K562 (cell line): ENCODE results near the gene MINDY4B. TPM values are rescaled to one million over a fixed set of nuclear protein-coding genes. Genes with fewer than 3 reads are reported as not detected.
A peak's percentile ranks its signal among the peaks of the same experiment; 100 is the strongest.

Source experiments
- ATAC-seq: fragments of 200-7000 bp; cut with Tn5 transposase; 3 replicates; pipeline ENCODE4 v1.9.1; 2020; ENCODE audit warnings: moderate library complexity
- BruUV-seq: library from RNA; stranded (reverse); fragments of 400-500 nt; replicated peaks from 2 replicates; lab custom pipeline; 2021; lab: Mats Ljungman, UMichigan
- CTCF ChIA-PET: fragments of 300-600 bp; formaldehyde crosslinking; extraction: SDS; loops from one replicate; lab custom pipeline; 2021; ENCODE audit warnings: low intra/inter-chr PET ratio; lab: Yijun Ruan, JAX
- POLR2A ChIA-PET: fragments of 300-600, 350-650 bp; sonication (Branson Sonifier 250); formaldehyde crosslinking; extraction: SDS; loops from one replicate; lab custom pipeline; 2021; ENCODE audit warnings: antibody characterized with exemption, inconsistent platforms; lab: Yijun Ruan, JAX
- DNase-seq, 4 experiments: peaks; one replicate each; pipeline versions ENCODE4 v3.0.0 to v3.0.0-alpha.2; 2011 to 2018; ENCODE audit warnings: low spot score in 3 of 4, mixed read lengths in 3 of 4; ENCODE audit errors: extremely low read depth in 1 of 4
- FAIRE-seq: peaks from 2 replicates; lab custom pipeline; 2011; peaks lifted over from hg19 to GRCh38; lab: Jason Lieb, UNC
- H2AFZ ChIP-seq: 2 replicates; pipeline ENCODE4 v1.6.0; 2011; ENCODE audit warnings: low read depth, low read length, control low read depth, inconsistent platforms
- H3K27ac ChIP-seq: fragments of 200-600 bp; 3 replicates; pipeline ENCODE4 v1.8.0; 2011; ENCODE audit warnings: low read depth, mild to moderate bottlenecking, control low read depth, inconsistent platforms, low read length, moderate library complexity, mixed read lengths; ENCODE audit errors: extremely low read depth
- H3K27me3 ChIP-seq, 2 experiments: fragments of 300-600 bp in 1 of 2; 2 replicates in 1 of 2; 3 replicates in 1 of 2; pipeline versions ENCODE4 v1.6.0 to v1.8.0; 2011; ENCODE audit warnings: inconsistent platforms in 2 of 2, low read length in 2 of 2, mild to moderate bottlenecking in 1 of 2, mixed read lengths in 1 of 2, moderate library complexity in 1 of 2; ENCODE audit not compliant: control insufficient read depth in 2 of 2, insufficient read depth in 2 of 2
- H3K36me3 ChIP-seq: fragments of 300-600 bp; 3 replicates; pipeline ENCODE4 v1.8.0; 2011; ENCODE audit warnings: mild to moderate bottlenecking, low read length, inconsistent platforms; ENCODE audit not compliant: control insufficient read depth, insufficient read depth
- H3K4me1 ChIP-seq, 2 experiments: fragments of 200-600 bp in 1 of 2; replicated peaks in 1 of 2; 2 replicates in 1 of 2; 3 replicates in 1 of 2; pipeline versions ENCODE4 v1.5.1 to v1.8.0; 2011; ENCODE audit warnings: inconsistent platforms in 2 of 2, low read length in 2 of 2, mild to moderate bottlenecking in 1 of 2, mixed read lengths in 1 of 2, moderate library complexity in 1 of 2; ENCODE audit not compliant: control insufficient read depth in 2 of 2, insufficient read depth in 2 of 2
- H3K4me2 ChIP-seq: 2 replicates; pipeline ENCODE4 v1.6.1; 2011; ENCODE audit warnings: low read length, control low read depth, inconsistent platforms, mixed read lengths; ENCODE audit not compliant: insufficient read depth
- H3K4me3 ChIP-seq: fragments of 200-600 bp; sonication (generic), shearing (Covaris generic); 2 replicates; pipeline ENCODE4 v1.5.1; 2016; ENCODE audit warnings: control low read depth, inconsistent platforms
- H3K79me2 ChIP-seq: fragments of 200-600 bp; 3 replicates; pipeline ENCODE4 v1.8.0; 2011; ENCODE audit warnings: low read length, inconsistent platforms; ENCODE audit not compliant: control insufficient read depth, insufficient read depth
- H3K9ac ChIP-seq, 2 experiments: 2 replicates each; pipeline versions ENCODE4 v1.6.0 to v1.6.1; 2011; ENCODE audit warnings: low read depth in 2 of 2, low read length in 2 of 2, control low read depth in 1 of 2, inconsistent platforms in 1 of 2, mild to moderate bottlenecking in 1 of 2, mixed read lengths in 1 of 2; ENCODE audit not compliant: insufficient read depth in 1 of 2
- H3K9me1 ChIP-seq: one replicate; pipeline ENCODE4 v1.6.0; 2011; ENCODE audit warnings: inconsistent platforms, mild to moderate bottlenecking, low read length, moderate library complexity; ENCODE audit not compliant: control insufficient read depth, insufficient read depth
- H3K9me3 ChIP-seq: replicated peaks from 2 replicates; pipeline ENCODE4 v1.5.1; 2011; ENCODE audit warnings: low read depth, low read length, inconsistent platforms; ENCODE audit not compliant: control insufficient read depth, insufficient read depth
- H4K20me1 ChIP-seq: replicated peaks from 2 replicates; pipeline ENCODE4 v1.6.1; 2011; ENCODE audit warnings: low read length, inconsistent platforms, mixed read lengths; ENCODE audit not compliant: control insufficient read depth, insufficient read depth
- CREBBP ChIP-seq: IDR thresholded peaks from one replicate; pipeline ENCODE4 v1.6.1; 2012; ENCODE audit warnings: low read depth, mild to moderate bottlenecking, control low read depth, inconsistent platforms, low read length
- KAT7 ChIP-seq: sonication (generic); formaldehyde crosslinking; IDR thresholded peaks from 2 replicates; pipeline ENCODE4 v1.8.0; 2022; ENCODE audit warnings: missing genetic modification reagents, mild to moderate bottlenecking, borderline replicate concordance
- NFIX ChIP-seq: fragments of 250-450 bp; sonication (Bioruptor Pico); IDR thresholded peaks from 2 replicates; pipeline ENCODE4 v1.4.0; 2020; ENCODE audit warnings: low read depth, mild to moderate bottlenecking, moderate library complexity
- PHF8 ChIP-seq: fragments of 200-600 bp; sonication (generic); IDR thresholded peaks from 2 replicates; pipeline ENCODE4 v1.6.1; 2012; ENCODE audit warnings: mixed run types, mild to moderate bottlenecking, inconsistent platforms, low read length, moderate library complexity, borderline replicate concordance
- RBM15 ChIP-seq: fragments of 200-400 bp; formaldehyde crosslinking; IDR thresholded peaks from 2 replicates; pipeline ENCODE4 v1.6.1; 2018; ENCODE audit warnings: mild to moderate bottlenecking, low read length, moderate library complexity; ENCODE audit not compliant: insufficient read depth
- SPI1 ChIP-seq: IDR thresholded peaks from 2 replicates; pipeline ENCODE4 v1.6.1; 2011; ENCODE audit warnings: low read depth, low read length, control low read depth, borderline replicate concordance
- TRIM28 ChIP-seq: fragments of 450-650 bp; IDR thresholded peaks from 2 replicates; pipeline ENCODE4 v1.6.1; 2017
- ZKSCAN1 ChIP-seq: fragments of 150-350 bp; IDR thresholded peaks from 2 replicates; pipeline ENCODE4 v1.6.1; 2016; ENCODE audit warnings: low read depth, low read length
- ZNF316 ChIP-seq: fragments of 450-650 bp; IDR thresholded peaks from 2 replicates; pipeline ENCODE4 v1.6.1; 2016
- WGBS: fragments of 100-300 bp; shearing (Covaris generic); methylation state at CpG from one replicate; pipeline ENCODE4 v1.1.6; 2016; ENCODE audit warnings: low coverage, mixed read lengths; ENCODE audit not compliant: insufficient coverage; ENCODE audit errors: missing lambda C conversion rate; 5-methylcytosine and 5-hydroxymethylcytosine counted together
- in situ Hi-C: fragments of 300-500 bp; cut with MboI; formaldehyde crosslinking; loops from 4 replicates; pipeline ENCODE4 v1.15.0; 2018; ENCODE audit warnings: inconsistent platforms, mixed read lengths
- intact Hi-C: fragments of 100-400 bp; cut with micrococcal nuclease; formaldehyde crosslinking; loops from 2 replicates; pipeline ENCODE4 v1.14.2; 2022
- polyA plus RNA-seq, 8 experiments: library from polyadenylated mRNA; depleted of rRNA in 4 of 8; stranded (reverse) in 5 of 8; unstranded in 3 of 8; fragments of >200 nt; fragmentation: Nextera tagmentation in 2 of 8; fragmentation: Illumina TruSeq in 1 of 8; extraction: Ambion mirVana in 2 of 8; extraction: Trizol in 1 of 8; gene quantifications; 2 replicates each; pipeline versions ENCODE4 v1.2.1 to v1.2.3, GENCODE V29; 2011 to 2014; ENCODE audit warnings: inconsistent platforms in 1 of 8, missing spikeins in 1 of 8
- total RNA-seq, 7 experiments: library from RNA; depleted of rRNA in 6 of 7; stranded (reverse); fragments of >200 nt in 6 of 7; fragmentation: Illumina TruSeq in 2 of 7; extraction: Trizol in 2 of 7; gene quantifications; 2 replicates each; pipeline versions ENCODE4 v1.2.1 to v1.2.3, GENCODE V29; 2011 to 2021; ENCODE audit warnings: low replicate concordance in 1 of 7
- TF ChIP-seq, protein P1 (sequence below): fragments of 250-450 bp; sonication (Bioruptor Pico); IDR thresholded peaks from 2 replicates; pipeline ENCODE4 v1.4.0; 2020; ENCODE audit warnings: mild to moderate bottlenecking, moderate library complexity, borderline replicate concordance
- TF ChIP-seq, protein P2 (sequence below): IDR thresholded peaks from 3 replicates; pipeline ENCODE4 v1.6.1; 2011; ENCODE audit warnings: borderline replicate concordance, mild to moderate bottlenecking; ENCODE audit not compliant: insufficient read length, insufficient read depth

Gene MINDY4B
- total and polyA plus RNA-seq, 9 of the 15 experiments (the other 6 are each of a cell fraction or from before 2014, with no cell fraction given), result not detected

DNA sequence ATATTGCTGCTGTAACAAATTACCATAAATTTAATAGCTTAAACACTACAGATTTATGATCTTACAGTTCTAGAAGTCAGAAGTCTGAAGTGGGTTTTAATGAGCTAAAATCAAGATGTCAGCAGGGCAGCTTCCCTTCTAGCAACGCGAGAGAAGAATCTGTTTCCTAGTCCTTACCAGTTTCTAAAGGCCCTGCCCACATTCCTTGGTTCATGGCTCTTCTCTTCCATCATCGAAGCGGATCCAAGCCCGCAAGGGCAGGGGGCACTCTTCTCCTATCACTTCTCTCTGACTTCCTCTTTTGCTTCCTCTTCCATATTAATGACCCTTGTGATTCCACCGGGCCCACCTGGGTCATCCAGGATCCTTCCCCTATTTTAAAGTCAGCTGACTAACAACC, 16.1 kb downstream of the MINDY4B start:
- POLR2A ChIA-PET, result interaction anchor here (1.0 kb wide), 1 partner anchor 10 kb away, joined by 3 read pairs; no protein-coding TSS in a partner anchor
- CTCF ChIA-PET, result no interaction called here

DNA sequence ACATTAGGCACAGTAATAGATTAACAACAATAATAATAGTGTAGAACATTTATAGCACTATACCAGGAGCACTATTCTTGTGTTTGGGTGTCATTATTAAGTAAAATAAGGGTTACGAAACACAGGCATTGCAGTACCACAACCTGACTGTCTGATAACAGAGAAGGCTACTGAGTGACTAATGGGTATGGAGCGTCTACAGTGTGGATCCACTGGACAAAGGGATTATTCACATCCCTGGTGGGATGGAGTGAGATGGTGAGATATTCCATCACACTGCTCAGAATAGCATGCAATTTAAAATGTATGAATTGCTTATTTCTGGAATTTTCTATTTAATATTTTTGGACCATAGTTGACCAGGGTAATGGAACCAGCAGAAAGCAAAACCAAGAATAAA, 18.2 kb downstream of the MINDY4B start:
- POLR2A ChIA-PET, result no interaction called here
- Histone ChIP-seq H3K9ac (no peak overlapping the region), H3K79me2 (no peaks in the 10 kb centered on the region), H4K20me1 (no peaks in the 10 kb centered on the region), H2AFZ (no peak overlapping the region)
- no TSS peak for BruUV-seq
- intact Hi-C loops, result no loop called here
- TF ChIP-seq TRIM28, result no peak
- no peak for TF ChIP-seq RBM15
- no peak for TF ChIP-seq CREBBP
- TF ChIP-seq, protein P1, sequence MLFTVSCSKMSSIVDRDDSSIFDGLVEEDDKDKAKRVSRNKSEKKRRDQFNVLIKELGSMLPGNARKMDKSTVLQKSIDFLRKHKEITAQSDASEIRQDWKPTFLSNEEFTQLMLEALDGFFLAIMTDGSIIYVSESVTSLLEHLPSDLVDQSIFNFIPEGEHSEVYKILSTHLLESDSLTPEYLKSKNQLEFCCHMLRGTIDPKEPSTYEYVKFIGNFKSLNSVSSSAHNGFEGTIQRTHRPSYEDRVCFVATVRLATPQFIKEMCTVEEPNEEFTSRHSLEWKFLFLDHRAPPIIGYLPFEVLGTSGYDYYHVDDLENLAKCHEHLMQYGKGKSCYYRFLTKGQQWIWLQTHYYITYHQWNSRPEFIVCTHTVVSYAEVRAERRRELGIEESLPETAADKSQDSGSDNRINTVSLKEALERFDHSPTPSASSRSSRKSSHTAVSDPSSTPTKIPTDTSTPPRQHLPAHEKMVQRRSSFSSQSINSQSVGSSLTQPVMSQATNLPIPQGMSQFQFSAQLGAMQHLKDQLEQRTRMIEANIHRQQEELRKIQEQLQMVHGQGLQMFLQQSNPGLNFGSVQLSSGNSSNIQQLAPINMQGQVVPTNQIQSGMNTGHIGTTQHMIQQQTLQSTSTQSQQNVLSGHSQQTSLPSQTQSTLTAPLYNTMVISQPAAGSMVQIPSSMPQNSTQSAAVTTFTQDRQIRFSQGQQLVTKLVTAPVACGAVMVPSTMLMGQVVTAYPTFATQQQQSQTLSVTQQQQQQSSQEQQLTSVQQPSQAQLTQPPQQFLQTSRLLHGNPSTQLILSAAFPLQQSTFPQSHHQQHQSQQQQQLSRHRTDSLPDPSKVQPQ, result no peak
- TF ChIP-seq NFIX, result no peak
- TF ChIP-seq KAT7 (CRISPR knock-in tag), result no peak
- TF ChIP-seq ZKSCAN1, result no peak
- TF ChIP-seq, all 486 proteins: peak for 0
- H3K27ac ChIP-seq, result no peak overlapping the region
- H3K36me3 ChIP-seq, result no peaks in the 10 kb centered on the region
- no peaks in the 10 kb centered on the region for H3K9me3 ChIP-seq
- no peak overlapping the region for H3K4me3 ChIP-seq
- ATAC-seq (no peak), FAIRE-seq (no peak), DNase-seq (no peak)
- no peaks in the 10 kb centered on the region for H3K9me1 ChIP-seq
- H3K4me1 ChIP-seq, result no peaks in the 10 kb centered on the region
- WGBS, result 13% methylated on average over 2 of the region's 2 CpGs
- no peak overlapping the region for H3K4me2 ChIP-seq
- H3K27me3 ChIP-seq, result peaks cover 23 to 32% of the 10 kb centered on the region in 2 experiments
- in situ Hi-C loops, result no loop called here
- CTCF ChIA-PET, result no interaction called here

More for the DNA sequence above, 16.1 kb downstream of the MINDY4B start:
- DNase-seq, result no peak
- Histone ChIP-seq H3K9me1 (no peaks in the 10 kb centered on the region), H3K27ac (no peak overlapping the region), H3K4me2 (no peak overlapping the region), H3K4me3 (no peak overlapping the region), H3K4me1 (no peaks in the 10 kb centered on the region), H3K9me3 (no peaks in the 10 kb centered on the region), H3K27me3 (peaks cover 18 to 24% of the 10 kb centered on the region in 2 experiments), H4K20me1 (no peaks in the 10 kb centered on the region), H2AFZ (no peak overlapping the region), H3K79me2 (no peaks in the 10 kb centered on the region), H3K36me3 (no peaks in the 10 kb centered on the region), H3K9ac (no peak overlapping the region)
- no peak for ATAC-seq
- 1% methylated on average over 6 of the region's 6 CpGs for WGBS
- BruUV-seq, result no TSS peak
- no peak for TF ChIP-seq ZNF316
- TF ChIP-seq, protein P2, sequence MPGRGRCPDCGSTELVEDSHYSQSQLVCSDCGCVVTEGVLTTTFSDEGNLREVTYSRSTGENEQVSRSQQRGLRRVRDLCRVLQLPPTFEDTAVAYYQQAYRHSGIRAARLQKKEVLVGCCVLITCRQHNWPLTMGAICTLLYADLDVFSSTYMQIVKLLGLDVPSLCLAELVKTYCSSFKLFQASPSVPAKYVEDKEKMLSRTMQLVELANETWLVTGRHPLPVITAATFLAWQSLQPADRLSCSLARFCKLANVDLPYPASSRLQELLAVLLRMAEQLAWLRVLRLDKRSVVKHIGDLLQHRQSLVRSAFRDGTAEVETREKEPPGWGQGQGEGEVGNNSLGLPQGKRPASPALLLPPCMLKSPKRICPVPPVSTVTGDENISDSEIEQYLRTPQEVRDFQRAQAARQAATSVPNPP, result no peak
- no peak for TF ChIP-seq PHF8
- peak; percentile 88 for TF ChIP-seq SPI1
- intact Hi-C loops (no loop called here), in situ Hi-C loops (no loop called here)
- FAIRE-seq, result no peak
